Smooth muscle cell (in vitro differentiated cells): Measurements from ENCODE around the gene IQGAP2. TPM values are rescaled to one million over a fixed set of nuclear protein-coding genes. Genes with fewer than 3 reads are reported as not detected.
A peak's percentile ranks its signal among the peaks of the same experiment; 100 is the strongest.

ENCODE experiments used
- DNase-seq: peaks from one replicate; lab custom pipeline; 2025; ENCODE audit not compliant: unreplicated experiment; lab: John Stamatoyannopoulos, UW
- H2AFZ ChIP-seq: fragments of 200-600 bp; sonication (generic); 2 replicates; pipeline ENCODE4 v1.6.0; 2016; ENCODE audit warnings: antibody characterized with exemption, low read depth, mild to moderate bottlenecking
- H3F3A ChIP-seq: fragments of 200-600 bp; sonication (generic); 2 replicates; pipeline ENCODE4 v1.6.0; 2017; ENCODE audit warnings: antibody characterized with exemption, low read depth
- H3K27ac ChIP-seq: fragments of 200-600 bp; sonication (generic); 2 replicates; pipeline ENCODE4 v1.5.1; 2016; ENCODE audit warnings: low read depth, mild to moderate bottlenecking
- H3K27me3 ChIP-seq: fragments of 200-600 bp; sonication (generic); 2 replicates; pipeline ENCODE4 v1.6.1; 2016; ENCODE audit warnings: low read depth, mild to moderate bottlenecking
- H3K36me3 ChIP-seq: fragments of 200-600 bp; sonication (generic); 2 replicates; pipeline ENCODE4 v1.5.1; 2016; ENCODE audit warnings: low read depth
- H3K4me1 ChIP-seq: fragments of 200-600 bp; sonication (generic); 2 replicates; pipeline ENCODE4 v1.5.1; 2016; ENCODE audit warnings: low read depth
- H3K4me2 ChIP-seq: fragments of 200-600 bp; sonication (generic); 2 replicates; pipeline ENCODE4 v1.6.0; 2016; ENCODE audit warnings: mild to moderate bottlenecking
- H3K4me3 ChIP-seq: fragments of 200-600 bp; sonication (generic); 2 replicates; pipeline ENCODE4 v1.5.1; 2016; ENCODE audit warnings: mild to moderate bottlenecking
- H3K79me2 ChIP-seq: fragments of 200-600 bp; sonication (generic); 2 replicates; pipeline ENCODE4 v1.6.0; 2016; ENCODE audit warnings: low read depth, mild to moderate bottlenecking
- H3K9ac ChIP-seq: fragments of 200-600 bp; sonication (generic); 2 replicates; pipeline ENCODE4 v1.6.0; 2016; ENCODE audit warnings: low read depth
- H3K9me3 ChIP-seq: fragments of 200-600 bp; sonication (generic); replicated peaks from 2 replicates; pipeline ENCODE4 v1.5.1; 2016; ENCODE audit warnings: low read depth
- H4K20me1 ChIP-seq: fragments of 200-600 bp; sonication (generic); 2 replicates; pipeline ENCODE4 v1.6.0; 2016; ENCODE audit warnings: low read depth
- CTCF ChIP-seq: fragments of 200-600 bp; sonication (generic); IDR thresholded peaks from 2 replicates; pipeline ENCODE4 v1.5.1; 2017; ENCODE audit warnings: borderline replicate concordance, mild to moderate bottlenecking, antibody characterized with exemption; ENCODE audit not compliant: insufficient read depth, poor library complexity, severe bottlenecking
- WGBS: methylation state at CpG from one replicate; pipeline ENCODE4 v1.1.7; 2016; ENCODE audit warnings: low lambda C conversion rate; 5-methylcytosine and 5-hydroxymethylcytosine counted together
- polyA plus RNA-seq: library from polyadenylated mRNA; unstranded; fragments of >200 nt; fragmentation: Nextera tagmentation; extraction: Ambion mirVana; gene quantifications from 2 replicates; pipeline ENCODE4 v1.2.1, GENCODE V29; 2016
- total RNA-seq: library from RNA; depleted of rRNA; stranded (reverse); fragments of >200 nt; gene quantifications from 2 replicates; pipeline ENCODE4 v1.2.3, GENCODE V29; 2014

The IQGAP2 gene
- total and polyA plus RNA-seq, 2 experiments from 2014 or later: 7.3 to 16.6 TPM

DNA sequence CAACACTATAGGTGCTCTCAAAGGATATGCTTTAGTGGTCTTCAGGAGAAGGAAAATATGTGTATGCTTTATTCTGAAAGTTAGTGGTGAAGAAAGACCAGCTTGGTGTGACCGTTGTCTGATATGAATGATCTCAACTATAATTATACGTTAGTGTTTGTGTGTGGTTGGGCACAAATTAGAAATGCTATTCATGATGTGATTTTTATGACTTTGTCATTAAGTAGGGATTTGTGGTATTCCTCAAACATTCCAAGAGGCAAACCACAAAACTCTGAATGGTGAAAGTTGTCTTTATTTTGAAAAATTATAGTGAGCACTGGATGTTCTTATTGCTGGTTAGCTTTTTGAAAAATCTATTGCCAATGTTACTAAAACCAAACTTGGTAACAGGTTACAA lies 306.7 kb downstream of the IQGAP2 start:
- Histone ChIP-seq H3K27ac (no peak overlapping the region), H3K4me1 (peaks cover 8% of the 10 kb centered on the region), H3K9me3 (no peaks in the 10 kb centered on the region), H3K36me3 (no peaks in the 10 kb centered on the region), H2AFZ (no peak overlapping the region), H4K20me1 (no peaks in the 10 kb centered on the region), H3F3A (no peaks in the 10 kb centered on the region), H3K79me2 (no peaks in the 10 kb centered on the region), H3K4me2 (peak overlapping the region; percentile 40), H3K4me3 (no peak overlapping the region), H3K27me3 (peaks cover 11% of the 10 kb centered on the region), H3K9ac (no peak overlapping the region)
- TF ChIP-seq CTCF: no peak
- 5% methylated on average over 2 of the region's 2 CpGs for WGBS
- DNase-seq: no peak

- 74% methylated on average over 4 of the region's 4 CpGs for WGBS
- peaks cover 19% of the 10 kb centered on the region for H3K27me3 ChIP-seq
- H3F3A ChIP-seq: peaks cover 8% of the 10 kb centered on the region
- H4K20me1 ChIP-seq: no peaks in the 10 kb centered on the region
- no peak overlapping the region for H2AFZ ChIP-seq
- no peak overlapping the region for H3K4me3 ChIP-seq
- H3K4me1 ChIP-seq: peaks cover 15% of the 10 kb centered on the region
- DNase-seq: no peak
- H3K36me3 ChIP-seq: no peaks in the 10 kb centered on the region
- no peaks in the 10 kb centered on the region for H3K79me2 ChIP-seq
- H3K4me2 ChIP-seq: no peak overlapping the region
- no peak overlapping the region for H3K9ac ChIP-seq
- H3K9me3 ChIP-seq: no peaks in the 10 kb centered on the region
- H3K27ac ChIP-seq: no peak overlapping the region
- TF ChIP-seq CTCF: no peak
Measured at GRCh38 chr5:76710991-76711390, 307.9 kb downstream of the IQGAP2 start.

- Histone ChIP-seq H3K4me2 (peak overlapping the region; percentile 99), H3K9ac (peak overlapping the region; percentile 94)
Measured at GRCh38 chr5:76714751-76715485, 311.8 kb downstream of the IQGAP2 start.

More at GRCh38 chr5:76714751-76715485, 311.8 kb downstream of the IQGAP2 start:
- TF ChIP-seq CTCF: no peak
- Histone ChIP-seq H3K36me3 (no peaks in the 10 kb centered on the region), H3K4me3 (peak overlapping the region; percentile 98), H4K20me1 (peaks cover 6% of the 10 kb centered on the region), H3K9me3 (no peaks in the 10 kb centered on the region), H3K79me2 (peaks cover 29% of the 10 kb centered on the region), H3K4me1 (peaks cover 30% of the 10 kb centered on the region), H3K27ac (no peak overlapping the region), H3F3A (peaks cover 8% of the 10 kb centered on the region), H2AFZ (peak overlapping the region; percentile 99), H3K27me3 (peaks cover 12% of the 10 kb centered on the region)
- WGBS: 23% methylated on average over 52 of the region's 52 CpGs
- DNase-seq: no peak
